ENCODE data around the gene NPFF. TPM values are rescaled to one million over a fixed set of nuclear protein-coding genes. Genes with fewer than 3 reads are reported as not detected.

The NPFF gene
- total RNA-seq, 1 experiment from 2014 or later: not detected

GRCh38 chr12:53533471-53533870 lies 26.2 kb upstream of the NPFF start:
- Histone ChIP-seq H4K20me1 (ENCODE audit: insufficient read depth) (no peaks in the 10 kb centered on the region), H3K79me2 (ENCODE audit: low read depth) (no peaks in the 10 kb centered on the region), H3K36me3 (ENCODE audit: low read depth) (peaks cover 28% of the 10 kb centered on the region), H3F3A (ENCODE audit: insufficient read depth, low read depth) (peaks cover 16% of the 10 kb centered on the region), H3K4me3 (no peak overlapping the region), H2AFZ (no peak overlapping the region), H3K9me2 (ENCODE audit: insufficient read depth) (no peaks in the 10 kb centered on the region), H3K27me3 (ENCODE audit: insufficient read depth, low read depth) (no peaks in the 10 kb centered on the region), H3K4me2 (no peak overlapping the region), H3K4me1 (replicated peaks; ENCODE audit: insufficient read depth) (peaks cover 23% of the 10 kb centered on the region), H3K27ac (no peak overlapping the region), H3K9me3 (ENCODE audit: insufficient read depth, low read depth) (no peaks in the 10 kb centered on the region)
- no TSS peak for BruUV-seq (replicated peaks)
- no peak for DNase-seq
- intact Hi-C loops (cut with micrococcal nuclease; ENCODE audit: unreplicated experiment): no loop called here
- ChIA-PET POLR2A (ENCODE audit: unreplicated experiment) (no interaction called here), CTCF (no interaction called here)
- no peak for TF ChIP-seq EZH2 (IDR thresholded peaks at IDR 0.05; ENCODE audit: low read depth)
- no peak for TF ChIP-seq CTCF (conservative IDR thresholded peaks at IDR 0.05)

GRCh38 chr12:53532524-53533445 lies 25.5 kb upstream of the NPFF start:
- H3K4me3 ChIP-seq: no peak overlapping the region
- no peaks in the 10 kb centered on the region for H4K20me1 ChIP-seq (ENCODE audit: insufficient read depth)
- peaks cover 28% of the 10 kb centered on the region for H3K36me3 ChIP-seq (ENCODE audit: low read depth)
- no peak overlapping the region for H2AFZ ChIP-seq
- intact Hi-C loops (cut with micrococcal nuclease; ENCODE audit: unreplicated experiment): no loop called here
- no peaks in the 10 kb centered on the region for H3K79me2 ChIP-seq (ENCODE audit: low read depth)
- H3K9me2 ChIP-seq (ENCODE audit: insufficient read depth): no peaks in the 10 kb centered on the region
- ChIA-PET CTCF (no interaction called here), POLR2A (ENCODE audit: unreplicated experiment) (no interaction called here)
- peaks cover 9% of the 10 kb centered on the region for H3F3A ChIP-seq (ENCODE audit: insufficient read depth, low read depth)
- no peaks in the 10 kb centered on the region for H3K27me3 ChIP-seq (ENCODE audit: insufficient read depth, low read depth)
- H3K9me3 ChIP-seq (ENCODE audit: insufficient read depth, low read depth): no peaks in the 10 kb centered on the region
- H3K4me2 ChIP-seq: no peak overlapping the region
- no peak for TF ChIP-seq EZH2 (IDR thresholded peaks at IDR 0.05; ENCODE audit: low read depth)
- no peak for TF ChIP-seq CTCF (conservative IDR thresholded peaks at IDR 0.05)
- no TSS peak for BruUV-seq (replicated peaks)
- peaks cover 16% of the 10 kb centered on the region for H3K4me1 ChIP-seq (replicated peaks; ENCODE audit: insufficient read depth)
- no peak for DNase-seq
- no peak overlapping the region for H3K27ac ChIP-seq

GRCh38 chr12:53532021-53532420 lies 24.7 kb upstream of the NPFF start:
- peaks cover 28% of the 10 kb centered on the region for H3K36me3 ChIP-seq (ENCODE audit: low read depth)
- no peaks in the 10 kb centered on the region for H3K27me3 ChIP-seq (ENCODE audit: insufficient read depth, low read depth)
- H3K27ac ChIP-seq: no peak overlapping the region
- H4K20me1 ChIP-seq (ENCODE audit: insufficient read depth): no peaks in the 10 kb centered on the region
- no TSS peak for BruUV-seq (replicated peaks)
- intact Hi-C loops (cut with micrococcal nuclease; ENCODE audit: unreplicated experiment): no loop called here
- TF ChIP-seq CTCF (conservative IDR thresholded peaks at IDR 0.05): no peak
- POLR2A ChIA-PET (ENCODE audit: unreplicated experiment): interaction anchor here (0.6 kb wide), 1 partner anchor 289 kb away, joined by 4 read pairs; no protein-coding TSS in a partner anchor
- H3K9me2 ChIP-seq (ENCODE audit: insufficient read depth): no peaks in the 10 kb centered on the region
- no peaks in the 10 kb centered on the region for H3K79me2 ChIP-seq (ENCODE audit: low read depth)
- no peak overlapping the region for H3K4me2 ChIP-seq
- H2AFZ ChIP-seq: no peak overlapping the region
- no peak for DNase-seq
- peaks cover 8% of the 10 kb centered on the region; the same call in 1 of the 2 replicates for H3K4me1 ChIP-seq (replicated peaks; ENCODE audit: insufficient read depth)
- H3F3A ChIP-seq (ENCODE audit: insufficient read depth, low read depth): peaks cover 1% of the 10 kb centered on the region; the same call in 1 of the 2 replicates
- no peaks in the 10 kb centered on the region for H3K9me3 ChIP-seq (ENCODE audit: insufficient read depth, low read depth)
- no peak overlapping the region for H3K4me3 ChIP-seq
- CTCF ChIA-PET: no interaction called here

Measured in PC-9 (cell line).